Chondrocyte (in vitro differentiated cells): ENCODE data around the gene PCSK4. TPM values are rescaled to one million over a fixed set of nuclear protein-coding genes. Genes with fewer than 3 reads are reported as not detected.

Experiments used
- DNase-seq: peaks from one replicate; pipeline ENCODE4 v3.0.0; 2021; ENCODE audit warnings: mixed read lengths, low spot score
- H3K27ac Mint-ChIP-seq: one replicate; pipeline ENCODE4 v1.8.0; 2021; ENCODE audit warnings: mild to moderate bottlenecking, moderate library complexity, mixed read lengths; ENCODE audit not compliant: unreplicated experiment
- H3K27me3 Mint-ChIP-seq: 2 replicates; pipeline ENCODE4 v1.8.0; 2021; ENCODE audit warnings: low read depth, mixed read lengths
- H3K36me3 Mint-ChIP-seq: 2 replicates; pipeline ENCODE4 v1.8.0; 2021; ENCODE audit warnings: low read depth, mixed read lengths
- H3K4me1 Mint-ChIP-seq: 2 replicates; pipeline ENCODE4 v1.8.0; 2021; ENCODE audit warnings: low read depth, mild to moderate bottlenecking, mixed read lengths
- H3K4me3 Mint-ChIP-seq: one replicate; pipeline ENCODE4 v1.8.0; 2021; ENCODE audit warnings: mild to moderate bottlenecking, moderate library complexity, mixed read lengths; ENCODE audit not compliant: unreplicated experiment
- H3K9me3 Mint-ChIP-seq: 2 replicates; pipeline ENCODE4 v1.8.0; 2021; ENCODE audit warnings: low read depth, mixed read lengths
- CTCF ChIP-seq: fragments of 200-600 bp; sonication (generic); IDR thresholded peaks from 2 replicates; pipeline ENCODE4 v1.5.0; 2021; ENCODE audit warnings: antibody characterized with exemption, mild to moderate bottlenecking, moderate library complexity
- total RNA-seq: library from RNA; stranded (reverse); gene quantifications from 3 replicates; pipeline ENCODE4 v1.2.1, GENCODE V29; 2021

PCSK4 gene
- total RNA-seq, 1 donor from 2014 or later: 3.9 TPM

GRCh38 chr19:1466018-1466460, 24.1 kb downstream of the PCSK4 start:
- DNase-seq: no peak
- H3K36me3 Mint-ChIP-seq: no peaks in the 10 kb centered on the region
- no peak overlapping the region for H3K4me3 Mint-ChIP-seq
- TF ChIP-seq CTCF: no peak
- no peaks in the 10 kb centered on the region for H3K9me3 Mint-ChIP-seq
- H3K27ac Mint-ChIP-seq: no peak overlapping the region
- H3K27me3 Mint-ChIP-seq: peaks cover 2% of the 10 kb centered on the region
- peaks cover 5% of the 10 kb centered on the region for H3K4me1 Mint-ChIP-seq

GRCh38 chr19:1465191-1466016, 24.7 kb downstream of the PCSK4 start:
- Mint-ChIP-seq H3K4me3 (no peak overlapping the region), H3K9me3 (no peaks in the 10 kb centered on the region), H3K27ac (no peak overlapping the region), H3K36me3 (no peaks in the 10 kb centered on the region), H3K4me1 (peaks cover 4% of the 10 kb centered on the region), H3K27me3 (peaks cover 2% of the 10 kb centered on the region)
- peak; percentile 71 for TF ChIP-seq CTCF
- no peak for DNase-seq

GRCh38 chr19:1461862-1462261, 28.3 kb downstream of the PCSK4 start:
- H3K27me3 Mint-ChIP-seq: no peaks in the 10 kb centered on the region
- H3K36me3 Mint-ChIP-seq: peaks cover 4% of the 10 kb centered on the region
- H3K9me3 Mint-ChIP-seq: no peaks in the 10 kb centered on the region
- no peak for DNase-seq
- H3K27ac Mint-ChIP-seq: no peak overlapping the region
- H3K4me1 Mint-ChIP-seq: no peaks in the 10 kb centered on the region
- no peak for TF ChIP-seq CTCF
- H3K4me3 Mint-ChIP-seq: no peak overlapping the region

GRCh38 chr19:1460033-1460995, 29.8 kb downstream of the PCSK4 start:
- TF ChIP-seq CTCF: no peak
- no peak for DNase-seq
- Mint-ChIP-seq H3K4me3 (no peak overlapping the region), H3K9me3 (no peaks in the 10 kb centered on the region), H3K36me3 (peaks cover 4% of the 10 kb centered on the region), H3K27me3 (peaks cover 4% of the 10 kb centered on the region), H3K4me1 (no peaks in the 10 kb centered on the region), H3K27ac (no peak overlapping the region)

GRCh38 chr19:1459479-1459878, 30.7 kb downstream of the PCSK4 start:
- no peak overlapping the region for H3K27ac Mint-ChIP-seq
- H3K27me3 Mint-ChIP-seq: peaks cover 4% of the 10 kb centered on the region
- H3K4me3 Mint-ChIP-seq: no peak overlapping the region
- H3K36me3 Mint-ChIP-seq: peaks cover 4% of the 10 kb centered on the region
- no peaks in the 10 kb centered on the region for H3K4me1 Mint-ChIP-seq
- DNase-seq: no peak
- no peak for TF ChIP-seq CTCF
- no peaks in the 10 kb centered on the region for H3K9me3 Mint-ChIP-seq
